Measurements from ENCODE around the gene BATF2. TPM values are rescaled to one million over a fixed set of nuclear protein-coding genes. Genes with fewer than 3 reads are reported as not detected.

BATF2 gene
- total and polyA plus RNA-seq, 9 of the 15 experiments (the other 6 are each of a cell fraction or from before 2014, with no cell fraction given), result 1.7 to 8.9 (median 6.4) TPM

- TF ChIP-seq HMBOX1 (IDR thresholded peaks at IDR 0.05) (no peak), ZBTB9 (CRISPR knock-in tag; IDR thresholded peaks at IDR 0.05) (no peak; the same call in 1 of the 2 replicates), L3MBTL2 (IDR thresholded peaks at IDR 0.05) (peak; percentile 95), ARID1B (IDR thresholded peaks at IDR 0.05) (peak; percentile 4; the same call in 1 of the 2 replicates), ID3 (CRISPR knock-in tag; IDR thresholded peaks at IDR 0.05) (no peak), ID3 (tag; IDR thresholded peaks at IDR 0.05) (0 out of 2 replicates have a peak, but pooled peaks have one; percentile 64), C11orf30 (IDR thresholded peaks at IDR 0.05; ENCODE audit: low read depth) (peak; percentile 61), ZNF511 (CRISPR knock-in tag; IDR thresholded peaks at IDR 0.05) (peak; percentile 99), ZC3H4 (CRISPR knock-in tag; IDR thresholded peaks at IDR 0.05; ENCODE audit: borderline replicate concordance) (no peak), NELFE (IDR thresholded peaks at IDR 0.05; ENCODE audit: insufficient read depth, insufficient read length) (no peak), YBX1 (IDR thresholded peaks at IDR 0.05) (no peak), MXD1 (CRISPR knock-in tag; IDR thresholded peaks at IDR 0.05; ENCODE audit: borderline replicate concordance, poor library complexity, severe bottlenecking) (no peak), MEF2D (tag; conservative IDR thresholded peaks at IDR 0.05; ENCODE audit: low read depth) (no peak), ZFPM2 (CRISPR knock-in tag; IDR thresholded peaks at IDR 0.05) (0 out of 2 replicates have a peak, but pooled peaks have one; percentile 43), ZBTB2 (IDR thresholded peaks at IDR 0.05) (peak; percentile 79), KDM5B (IDR thresholded peaks at IDR 0.05; ENCODE audit: insufficient replicate concordance, low read depth, low read length) (peak; percentile 70), ZNF184 (CRISPR knock-in tag; IDR thresholded peaks at IDR 0.05) (no peak), THAP7 (CRISPR knock-in tag; IDR thresholded peaks at IDR 0.05) (no peak), PHB2 (IDR thresholded peaks at IDR 0.05; ENCODE audit: low read depth) (no peak), ZNF512 (tag; IDR thresholded peaks at IDR 0.05) (no peak)
Observed at GRCh38 chr11:65013888-65014725, 17.3 kb upstream of the BATF2 start, which contains the start of gene ARL2 (continued).
